HepG2 (cell line): ENCODE data around the gene RGSL1. TPM values are rescaled to one million over a fixed set of nuclear protein-coding genes. Genes with fewer than 3 reads are reported as not detected.

Experiments used
- ATAC-seq: fragments of 200-7000 bp; cut with Tn5 transposase; 3 replicates; pipeline ENCODE4 v1.9.1; 2020; ENCODE audit warnings: mild to moderate bottlenecking, moderate library complexity
- BruUV-seq: library from RNA; stranded (reverse); fragments of 400-500 nt; replicated peaks from 2 replicates; lab custom pipeline; 2021; lab: Mats Ljungman, UMichigan
- CTCF ChIA-PET: fragments of 300-600 bp; formaldehyde crosslinking; extraction: SDS; loops from one replicate; lab custom pipeline; 2021; ENCODE audit warnings: low total read pairs, inconsistent platforms, low intra/inter-chr PET ratio; lab: Yijun Ruan, JAX
- POLR2A ChIA-PET: fragments of 350-600 bp; sonication (Branson Sonifier 250); formaldehyde crosslinking; loops from one replicate; lab custom pipeline; 2020; ENCODE audit warnings: antibody characterized with exemption, inconsistent platforms; lab: Yijun Ruan, JAX
- DNase-seq: peaks from one replicate; pipeline ENCODE4 v3.0.0-alpha.2; 2015; ENCODE audit warnings: low spot score
- FAIRE-seq: peaks from 3 replicates; lab custom pipeline; 2011; peaks lifted over from hg19 to GRCh38; lab: Jason Lieb, UNC
- H2AFZ ChIP-seq: one replicate; pipeline ENCODE4 v1.6.1; 2011; ENCODE audit warnings: low read length, inconsistent platforms
- H3K27ac ChIP-seq: fragments of 300-600 bp; 3 replicates; pipeline ENCODE4 v1.8.0; 2011; ENCODE audit warnings: mixed run types, mild to moderate bottlenecking, mixed read lengths, low read length, inconsistent platforms; ENCODE audit not compliant: insufficient read depth; ENCODE audit errors: extremely low read length
- H3K27me3 ChIP-seq, 2 experiments: fragments of 200-600 bp in 1 of 2; 2 replicates in 1 of 2; 3 replicates in 1 of 2; pipeline versions ENCODE4 v1.6.0 to v1.8.0; 2011; ENCODE audit warnings: low read length in 2 of 2, mild to moderate bottlenecking in 2 of 2, moderate library complexity in 2 of 2, inconsistent platforms in 1 of 2; ENCODE audit not compliant: insufficient read depth in 2 of 2, control insufficient read depth in 1 of 2
- H3K36me3 ChIP-seq, 2 experiments: fragments of 200-600 bp in 1 of 2; replicated peaks in 1 of 2; 2 replicates in 1 of 2; 3 replicates in 1 of 2; pipeline versions ENCODE4 v1.5.1 to v1.8.0; 2011; ENCODE audit warnings: low read length in 2 of 2, inconsistent platforms in 1 of 2; ENCODE audit not compliant: insufficient read depth in 2 of 2, control insufficient read depth in 1 of 2
- H3K4me1 ChIP-seq: 2 replicates; pipeline ENCODE4 v1.5.1; 2012; ENCODE audit warnings: low read length, inconsistent platforms; ENCODE audit not compliant: insufficient read depth
- H3K4me2 ChIP-seq: 2 replicates; pipeline ENCODE4 v1.6.0; 2011; ENCODE audit warnings: low read depth, low read length, inconsistent platforms
- H3K4me3 ChIP-seq, 3 experiments: fragments of 200-600 bp in 1 of 3; sonication (generic), shearing (Covaris generic) in 1 of 3; replicated peaks in 1 of 3; 2 replicates each; pipeline ENCODE4 v1.5.1; 2011 to 2016; ENCODE audit warnings: low read length in 3 of 3, inconsistent platforms in 2 of 3, low read depth in 2 of 3, mild to moderate bottlenecking in 2 of 3, control low read depth in 1 of 3, mixed read lengths in 1 of 3; ENCODE audit not compliant: insufficient read depth in 1 of 3
- H3K79me2 ChIP-seq: one replicate; pipeline ENCODE4 v1.6.1; 2011; ENCODE audit warnings: low read length, inconsistent platforms; ENCODE audit not compliant: insufficient read depth
- H3K9ac ChIP-seq: 2 replicates; pipeline ENCODE4 v1.6.0; 2011; ENCODE audit warnings: mild to moderate bottlenecking, low read depth, low read length, inconsistent platforms; ENCODE audit not compliant: insufficient read depth
- H3K9me3 ChIP-seq: 2 replicates; pipeline ENCODE4 v1.5.1; 2012; ENCODE audit warnings: mild to moderate bottlenecking, low read length
- H4K20me1 ChIP-seq: 2 replicates; pipeline ENCODE4 v1.6.0; 2011; ENCODE audit warnings: inconsistent platforms, mild to moderate bottlenecking, low read length, moderate library complexity; ENCODE audit not compliant: insufficient read depth
- PITX1 ChIP-seq: sonication (generic); formaldehyde crosslinking; IDR thresholded peaks from 2 replicates; pipeline ENCODE4 v1.5.1; 2020; ENCODE audit warnings: mild to moderate bottlenecking, missing genetic modification reagents
- RBAK ChIP-seq: sonication (generic); formaldehyde crosslinking; IDR thresholded peaks from 2 replicates; pipeline ENCODE4 v1.5.1; 2020; ENCODE audit warnings: mild to moderate bottlenecking, missing genetic modification reagents
- YEATS2 ChIP-seq: sonication (generic); formaldehyde crosslinking; IDR thresholded peaks from 2 replicates; pipeline ENCODE4 v1.4.0; 2020; ENCODE audit warnings: missing genetic modification reagents, borderline replicate concordance
- ZNF34 ChIP-seq: sonication (generic); formaldehyde crosslinking; IDR thresholded peaks from 2 replicates; pipeline ENCODE4 v1.4.0; 2020; ENCODE audit warnings: mild to moderate bottlenecking, missing genetic modification reagents, borderline replicate concordance
- ZNF598 ChIP-seq: sonication (generic); formaldehyde crosslinking; IDR thresholded peaks from 2 replicates; pipeline ENCODE4 v1.5.1; 2020; ENCODE audit warnings: mild to moderate bottlenecking, missing genetic modification reagents, borderline replicate concordance
- WGBS: methylation state at CpG from one replicate; pipeline ENCODE4 v1.1.6; 2017; ENCODE audit warnings: low lambda C conversion rate; 5-methylcytosine and 5-hydroxymethylcytosine counted together
- in situ Hi-C: cut with HindIII; loops from 2 replicates; pipeline ENCODE4 v1.10.0; 2017; ENCODE audit warnings: low pct_unique_long_range_greater_than_20kb; ENCODE audit not compliant: extremely low pct_ligation_motif_present
- intact Hi-C: fragments of 100-400 bp; cut with micrococcal nuclease; formaldehyde crosslinking; loops from one replicate; pipeline ENCODE4 v1.10.0; 2022; ENCODE audit not compliant: unreplicated experiment
- polyA plus RNA-seq, 8 experiments: library from polyadenylated mRNA; depleted of rRNA in 3 of 8; stranded (reverse) in 7 of 8; unstranded in 1 of 8; fragments of >200 nt; fragmentation: Illumina TruSeq in 4 of 8; extraction: Trizol in 4 of 8; gene quantifications; 2 replicates each; pipeline versions ENCODE4 v1.2.1 to v1.2.3, GENCODE V29; 2011 to 2016; ENCODE audit warnings: low read depth in 4 of 8, missing spikeins in 1 of 8, mixed read lengths in 1 of 8; ENCODE audit not compliant: insufficient read depth in 1 of 8
- total RNA-seq, 5 experiments: library from RNA; depleted of rRNA; stranded (reverse); fragments of >200 nt; fragmentation: Illumina TruSeq; extraction: Trizol; gene quantifications; 2 replicates each; pipeline ENCODE4 v1.2.3, GENCODE V29; 2016; ENCODE audit warnings: low read depth in 1 of 5

RGSL1 gene
- total and polyA plus RNA-seq, 2 of the 13 experiments (the other 11 are each of a cell fraction or from before 2014, with no cell fraction given) = not detected

GRCh38 chr1:182430263-182431068 lies 19.5 kb upstream of the RGSL1 start:
- CTCF ChIA-PET = no interaction called here
- ATAC-seq = no peak
- no peak overlapping the region for H2AFZ ChIP-seq

GRCh38 chr1:182431278-182431677 lies 18.7 kb upstream of the RGSL1 start:
- in situ Hi-C loops = no loop called here
- ChIA-PET CTCF (no interaction called here), POLR2A (no interaction called here)
- Histone ChIP-seq H3K36me3 (no peaks in the 10 kb centered on the region), H3K27ac (no peak overlapping the region), H3K9ac (no peak overlapping the region), H3K79me2 (no peaks in the 10 kb centered on the region), H3K9me3 (no peaks in the 10 kb centered on the region), H2AFZ (no peak overlapping the region), H3K4me1 (no peaks in the 10 kb centered on the region), H3K4me2 (no peak overlapping the region), H3K4me3 (no peak overlapping the region), H4K20me1 (no peaks in the 10 kb centered on the region), H3K27me3 (peaks cover 0 to 3% of the 10 kb centered on the region in 2 experiments; a peak in 1 of 5 replicates)
- BruUV-seq = no TSS peak
- FAIRE-seq = no peak
- TF ChIP-seq RBAK (CRISPR knock-in tag) (no peak), ZNF34 (CRISPR knock-in tag) (no peak)
- WGBS = 63% methylated on average over 7 of the region's 7 CpGs
- no peak for DNase-seq
- ATAC-seq = no peak
- intact Hi-C loops = no loop called here

More at GRCh38 chr1:182430263-182431068, 19.5 kb upstream of the RGSL1 start:
- Histone ChIP-seq H3K27me3 (peaks cover 0 to 3% of the 10 kb centered on the region in 2 experiments; a peak in 1 of 5 replicates), H3K4me3 (no peak overlapping the region), H4K20me1 (no peaks in the 10 kb centered on the region), H3K27ac (no peak overlapping the region), H3K4me1 (no peaks in the 10 kb centered on the region), H3K9ac (no peak overlapping the region), H3K79me2 (no peaks in the 10 kb centered on the region), H3K36me3 (no peaks in the 10 kb centered on the region), H3K9me3 (no peaks in the 10 kb centered on the region), H3K4me2 (no peak overlapping the region)
- in situ Hi-C loops (no loop called here), intact Hi-C loops (no loop called here)
- FAIRE-seq (no peak), DNase-seq (no peak)
- POLR2A ChIA-PET = no interaction called here
- BruUV-seq = no TSS peak
- no peak for TF ChIP-seq PITX1 (CRISPR knock-in tag)
- no peak for TF ChIP-seq ZNF598 (CRISPR knock-in tag)
- TF ChIP-seq YEATS2 (CRISPR knock-in tag) = no peak
- WGBS = 28% methylated on average over 11 of the region's 11 CpGs
